Activated CD8-positive, alpha-beta memory T cell treated with anti-CD3 and anti-CD28 coated beads, Interleukin-2, amount 50 U/mL, for 24 hours (primary cell): ENCODE data around the gene CACHD1.

ENCODE experiments used
- DNase-seq: peaks from one replicate; pipeline ENCODE4 v3.0.0-alpha.2; 2020; ENCODE audit errors: extremely low read depth

CACHD1 gene

GRCh38 chr1:64473367-64473766 lies 3.4 kb downstream of the CACHD1 start:
- DNase-seq: no peak

GRCh38 chr1:64474133-64474532 lies 4.2 kb downstream of the CACHD1 start:
- no peak for DNase-seq

- no peak for DNase-seq
These were observed 4.9 kb downstream of the CACHD1 start for GRCh38 chr1:64474665-64475439.

GRCh38 chr1:64476251-64476952 lies 6.5 kb downstream of the CACHD1 start:
- DNase-seq: no peak

GRCh38 chr1:64478594-64479470 lies 8.9 kb downstream of the CACHD1 start:
- DNase-seq: no peak

GRCh38 chr1:64479874-64480273 lies 9.9 kb downstream of the CACHD1 start:
- no peak for DNase-seq

GRCh38 chr1:64480999-64481772 lies 11.3 kb downstream of the CACHD1 start:
- DNase-seq: no peak

- no peak for DNase-seq
These were observed 12.2 kb downstream of the CACHD1 start for GRCh38 chr1:64482128-64482527.

GRCh38 chr1:64482720-64483119 lies 12.8 kb downstream of the CACHD1 start:
- DNase-seq: no peak

GRCh38 chr1:64483731-64484414 lies 13.9 kb downstream of the CACHD1 start:
- DNase-seq: no peak

GRCh38 chr1:64484651-64485050 lies 14.7 kb downstream of the CACHD1 start:
- DNase-seq: no peak

GRCh38 chr1:64486193-64486592 lies 16.3 kb downstream of the CACHD1 start:
- no peak for DNase-seq

GRCh38 chr1:64487061-64487460 lies 17.1 kb downstream of the CACHD1 start:
- DNase-seq: no peak

- no peak for DNase-seq
These were observed 18.9 kb downstream of the CACHD1 start for GRCh38 chr1:64488862-64489261.

- DNase-seq: no peak
These were observed 19.8 kb downstream of the CACHD1 start for GRCh38 chr1:64489707-64490106.

- no peak for DNase-seq
These were observed 20.4 kb downstream of the CACHD1 start for GRCh38 chr1:64490213-64490818.

- no peak for DNase-seq
These were observed 22.5 kb downstream of the CACHD1 start for GRCh38 chr1:64492424-64492823.

- DNase-seq: no peak
These were observed 23.9 kb downstream of the CACHD1 start for GRCh38 chr1:64493831-64494230.

- no peak for DNase-seq
These were observed 24.7 kb downstream of the CACHD1 start for GRCh38 chr1:64494659-64495058.

- no peak for DNase-seq
These were observed 25.9 kb downstream of the CACHD1 start for GRCh38 chr1:64495878-64496277.

- DNase-seq: no peak
These were observed 26.7 kb downstream of the CACHD1 start for GRCh38 chr1:64496606-64497005.
